Activated T-cell treated with anti-CD3 and anti-CD28 coated beads, Interleukin-2, amount 50 U/mL, for 72 hours (primary cell): Measurements from ENCODE around the gene SLC25A22. TPM values are rescaled to one million over a fixed set of nuclear protein-coding genes. Genes with fewer than 3 reads are reported as not detected.

ENCODE experiments used
- ATAC-seq, 2 donors: fragments of 150-1000 bp; cut with Tn5 transposase; replicated peaks in 1 of 2; 2 replicates each; pipeline ENCODE4 v1.10.0; 2021; ENCODE audit warnings: moderate library complexity in 2 of 2, mild to moderate bottlenecking in 1 of 2
- DNase-seq, 2 donors: peaks; one replicate each; pipeline ENCODE4 v3.0.0; 2021 to 2022; ENCODE audit warnings: mixed read lengths in 1 of 2
- H3K27ac Mint-ChIP-seq: one replicate; pipeline ENCODE4 v1.8.0; 2022; ENCODE audit warnings: mild to moderate bottlenecking, moderate library complexity, mixed read lengths
- H3K27me3 Mint-ChIP-seq: one replicate; pipeline ENCODE4 v1.8.0; 2022; ENCODE audit warnings: low read depth, mixed read lengths
- H3K36me3 Mint-ChIP-seq, 2 donors: one replicate each; pipeline ENCODE4 v1.8.0; 2022; ENCODE audit warnings: mixed read lengths in 2 of 2, mild to moderate bottlenecking in 1 of 2; ENCODE audit not compliant: insufficient read depth in 2 of 2
- H3K4me1 Mint-ChIP-seq: one replicate; pipeline ENCODE4 v1.8.0; 2022; ENCODE audit warnings: low read depth, mixed read lengths
- H3K4me3 Mint-ChIP-seq, 2 donors: one replicate each; pipeline ENCODE4 v1.8.0; 2022; ENCODE audit warnings: mild to moderate bottlenecking in 2 of 2, mixed read lengths in 2 of 2, moderate library complexity in 2 of 2
- H3K9me3 Mint-ChIP-seq, 2 donors: one replicate each; pipeline ENCODE4 v1.8.0; 2022; ENCODE audit warnings: mixed read lengths in 2 of 2
- total RNA-seq, 2 donors: library from RNA; stranded (reverse); gene quantifications; one replicate each; pipeline ENCODE4 v1.2.3, GENCODE V29; 2022

The SLC25A22 gene
- total RNA-seq, 2 donors from 2014 or later = 30.8 to 40.2 TPM

- Mint-ChIP-seq H3K4me3 (no peak overlapping the region), H3K4me1 (peaks cover 19% of the 10 kb centered on the region), H3K36me3 (peaks cover 0 to 4% of the 10 kb centered on the region in 2 donors)
Observed at GRCh38 chr11:769887-770641, 28.0 kb downstream of the SLC25A22 start.

GRCh38 chr11:767238-767637 lies 30.8 kb downstream of the SLC25A22 start:
- H3K4me3 Mint-ChIP-seq = no peak overlapping the region
- no peak overlapping the region for H3K27ac Mint-ChIP-seq
- H3K27me3 Mint-ChIP-seq = no peaks in the 10 kb centered on the region
- H3K4me1 Mint-ChIP-seq = peaks cover 14% of the 10 kb centered on the region
- no peak for ATAC-seq
- DNase-seq = no peak
- H3K9me3 Mint-ChIP-seq = no peaks in the 10 kb centered on the region
- peaks cover 0 to 6% of the 10 kb centered on the region in 2 donors for H3K36me3 Mint-ChIP-seq

More at GRCh38 chr11:769887-770641, 28.0 kb downstream of the SLC25A22 start:
- H3K27me3 Mint-ChIP-seq = no peaks in the 10 kb centered on the region
- no peak for ATAC-seq
- no peaks in the 10 kb centered on the region for H3K9me3 Mint-ChIP-seq
- DNase-seq = no peak
- H3K27ac Mint-ChIP-seq = no peak overlapping the region

DNA sequence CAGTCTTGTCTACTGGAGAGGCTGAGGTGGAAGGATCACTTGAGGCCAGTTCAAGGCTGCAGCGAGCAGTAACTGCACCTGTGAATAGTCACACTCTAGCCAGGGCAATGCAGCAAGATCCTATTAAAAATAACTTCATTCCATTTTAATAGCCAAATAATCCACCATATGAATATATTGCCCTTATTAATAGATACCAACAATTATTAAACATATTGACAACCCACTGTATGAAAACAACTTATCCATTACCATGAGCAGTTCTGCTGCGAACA lies 31.2 kb downstream of the SLC25A22 start:
- Mint-ChIP-seq H3K27ac (no peak overlapping the region), H3K36me3 (peaks cover 0 to 7% of the 10 kb centered on the region in 2 donors), H3K4me1 (peaks cover 14% of the 10 kb centered on the region), H3K27me3 (no peaks in the 10 kb centered on the region), H3K9me3 (no peaks in the 10 kb centered on the region), H3K4me3 (no peak overlapping the region)
- DNase-seq (no peak), ATAC-seq (no peak)

DNA sequence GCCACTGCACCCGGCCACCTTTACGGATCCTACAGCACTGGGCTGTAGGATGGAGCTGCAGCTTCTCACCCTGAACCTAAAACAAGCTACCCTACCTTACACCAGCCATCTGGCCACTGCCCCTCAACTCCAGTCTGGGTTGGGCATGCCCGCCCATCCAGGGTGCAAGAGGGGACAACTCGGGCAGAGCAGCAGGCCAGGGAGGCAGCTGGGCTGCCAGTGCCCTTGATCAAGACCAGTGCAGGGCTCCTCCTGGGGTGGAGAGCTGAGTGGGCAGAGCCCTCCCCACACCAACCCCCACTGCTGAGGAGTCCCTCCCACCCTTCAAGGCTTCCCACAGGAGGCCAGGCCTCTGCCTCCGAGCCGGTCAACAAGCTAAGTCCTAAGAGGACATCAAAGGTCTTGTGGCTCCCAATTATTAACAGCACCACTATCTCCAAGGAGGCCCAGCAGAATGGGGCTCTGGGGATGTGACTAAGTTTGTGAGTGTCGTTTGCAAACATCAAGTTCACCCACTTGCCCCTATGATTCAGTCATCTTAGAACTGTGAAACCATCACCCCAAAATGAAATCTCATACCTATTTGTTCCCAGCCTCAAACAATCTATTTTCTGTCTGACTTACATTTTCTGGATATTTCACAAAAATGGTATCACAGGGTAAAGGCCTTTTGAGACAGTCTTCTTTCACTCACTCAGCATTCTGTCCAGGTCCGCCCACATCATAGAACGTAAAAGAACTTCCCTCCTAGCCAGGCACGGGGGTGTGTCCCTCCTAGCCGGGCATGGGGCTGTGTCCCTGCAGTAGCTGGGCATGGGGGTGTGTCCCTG lies 31.8 kb downstream of the SLC25A22 start:
- no peaks in the 10 kb centered on the region for H3K27me3 Mint-ChIP-seq
- peak overlapping the region; percentile 1 for H3K27ac Mint-ChIP-seq
- no peaks in the 10 kb centered on the region for H3K9me3 Mint-ChIP-seq
- ATAC-seq = peak; percentile 35 to 54
- H3K4me1 Mint-ChIP-seq = peaks cover 14% of the 10 kb centered on the region
- no peak for DNase-seq
- H3K4me3 Mint-ChIP-seq = no peak overlapping the region
- peaks cover 0 to 7% of the 10 kb centered on the region in 2 donors for H3K36me3 Mint-ChIP-seq

DNA sequence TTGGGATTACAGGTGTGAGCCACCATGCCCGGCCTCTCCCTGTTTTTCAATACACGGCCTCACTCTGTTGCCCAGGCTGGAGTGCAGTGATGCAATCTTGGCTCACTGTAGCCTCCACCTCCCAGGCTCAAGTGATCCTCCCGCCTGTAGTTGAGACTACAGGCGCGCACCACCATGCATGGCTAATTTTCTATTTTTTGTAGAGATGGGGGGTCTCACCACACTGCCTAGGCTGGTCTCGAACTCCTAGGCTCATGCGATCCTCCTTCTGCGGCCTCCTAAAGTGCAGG lies 32.3 kb downstream of the SLC25A22 start:
- no peaks in the 10 kb centered on the region for H3K27me3 Mint-ChIP-seq

GRCh38 chr11:765025-765801 lies 32.9 kb downstream of the SLC25A22 start:
- Mint-ChIP-seq H3K4me3 (no peak overlapping the region), H3K27me3 (no peaks in the 10 kb centered on the region), H3K27ac (no peak overlapping the region), H3K9me3 (no peaks in the 10 kb centered on the region), H3K4me1 (peaks cover 15% of the 10 kb centered on the region), H3K36me3 (peaks cover 0 to 6% of the 10 kb centered on the region in 2 donors)
- peak; percentile 66 to 68 for DNase-seq
- peak; percentile 66 to 68 for ATAC-seq

More for the DNA sequence above, 32.3 kb downstream of the SLC25A22 start:
- no peak overlapping the region for H3K27ac Mint-ChIP-seq
- peaks cover 14% of the 10 kb centered on the region for H3K4me1 Mint-ChIP-seq
- ATAC-seq (no peak), DNase-seq (no peak)
- H3K9me3 Mint-ChIP-seq = no peaks in the 10 kb centered on the region
- H3K4me3 Mint-ChIP-seq = no peak overlapping the region
- peaks cover 0 to 7% of the 10 kb centered on the region in 2 donors for H3K36me3 Mint-ChIP-seq

DNA sequence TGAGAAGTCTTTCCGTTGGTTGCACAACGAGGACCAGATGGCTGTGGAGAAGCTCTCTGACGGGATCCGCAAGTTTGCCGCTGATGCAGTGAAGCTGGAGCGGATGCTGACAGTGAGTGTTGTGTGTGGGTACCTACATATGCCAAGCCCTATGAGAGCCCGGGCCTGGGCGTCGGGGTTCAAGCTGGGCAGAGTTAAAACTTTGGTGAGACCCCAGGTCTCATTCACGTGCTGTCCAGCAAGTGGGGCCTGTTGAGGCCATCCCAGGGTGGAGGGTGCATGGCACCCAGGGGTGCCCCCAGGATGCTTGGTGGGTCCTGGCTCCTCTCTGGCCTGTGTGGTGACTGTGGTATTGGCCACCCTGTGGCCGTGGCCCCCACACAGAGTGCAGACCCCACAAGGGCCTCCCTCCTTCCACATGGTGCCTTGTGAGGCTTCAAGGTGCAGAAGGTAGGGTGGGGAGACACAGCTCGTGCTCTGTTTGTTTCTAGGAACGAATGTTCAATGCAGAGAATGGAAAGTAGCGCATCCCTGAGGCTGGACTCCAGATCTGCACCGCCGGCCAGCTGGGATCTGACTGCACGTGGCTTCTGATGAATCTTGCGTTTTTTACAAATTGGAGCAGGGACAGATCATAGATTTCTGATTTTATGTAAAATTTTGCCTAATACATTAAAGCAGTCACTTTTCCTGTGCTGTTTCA lies 33.6 kb downstream of the SLC25A22 start:
- Mint-ChIP-seq H3K4me1 (peaks cover 17% of the 10 kb centered on the region), H3K27me3 (no peaks in the 10 kb centered on the region), H3K36me3 (peaks cover 0 to 10% of the 10 kb centered on the region in 2 donors), H3K9me3 (no peaks in the 10 kb centered on the region), H3K4me3 (no peak overlapping the region), H3K27ac (no peak overlapping the region)
- no peak for DNase-seq
- ATAC-seq = no peak

- ATAC-seq = no peak
Observed at GRCh38 chr11:763549-764321, 34.3 kb downstream of the SLC25A22 start.

DNA sequence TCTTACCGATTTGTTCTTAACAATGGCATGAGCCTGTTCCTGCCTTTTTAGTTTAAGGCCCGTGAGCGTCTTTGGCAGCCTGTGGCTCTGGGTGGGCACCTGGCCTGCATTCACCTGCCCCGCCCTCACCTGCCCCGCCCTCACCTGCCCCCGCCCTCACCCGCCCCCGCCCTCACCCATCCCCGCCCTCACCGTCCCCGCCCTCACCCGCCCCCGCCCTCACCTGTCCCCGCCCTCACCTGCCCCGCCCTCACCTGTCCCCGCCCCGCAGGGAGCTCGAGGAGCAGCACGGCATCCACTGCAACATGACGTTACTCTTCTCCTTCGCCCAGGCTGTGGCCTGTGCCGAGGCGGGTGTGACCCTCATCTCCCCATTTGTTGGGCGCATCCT lies 35.0 kb downstream of the SLC25A22 start:
- H3K4me1 Mint-ChIP-seq = peaks cover 17% of the 10 kb centered on the region
- H3K36me3 Mint-ChIP-seq = peaks cover 0 to 12% of the 10 kb centered on the region in 2 donors
- no peaks in the 10 kb centered on the region for H3K27me3 Mint-ChIP-seq
- no peak overlapping the region for H3K27ac Mint-ChIP-seq
- ATAC-seq = no peak
- H3K9me3 Mint-ChIP-seq = no peaks in the 10 kb centered on the region
- no peak for DNase-seq
- H3K4me3 Mint-ChIP-seq = no peak overlapping the region

More at GRCh38 chr11:763549-764321, 34.3 kb downstream of the SLC25A22 start:
- Mint-ChIP-seq H3K9me3 (no peaks in the 10 kb centered on the region), H3K4me3 (no peak overlapping the region), H3K27ac (no peak overlapping the region), H3K36me3 (peaks cover 0 to 12% of the 10 kb centered on the region in 2 donors), H3K27me3 (no peaks in the 10 kb centered on the region), H3K4me1 (peaks cover 17% of the 10 kb centered on the region)
- no peak for DNase-seq

- no peak overlapping the region for H3K4me3 Mint-ChIP-seq
- no peak for ATAC-seq
- peaks cover 0 to 15% of the 10 kb centered on the region in 2 donors for H3K36me3 Mint-ChIP-seq
- no peak for DNase-seq
- H3K9me3 Mint-ChIP-seq = no peaks in the 10 kb centered on the region
- peaks cover 17% of the 10 kb centered on the region for H3K4me1 Mint-ChIP-seq
- no peak overlapping the region for H3K27ac Mint-ChIP-seq
- no peaks in the 10 kb centered on the region for H3K27me3 Mint-ChIP-seq
Observed at GRCh38 chr11:762421-763072, 35.5 kb downstream of the SLC25A22 start.

GRCh38 chr11:761526-762108 lies 36.5 kb downstream of the SLC25A22 start:
- DNase-seq (no peak), ATAC-seq (no peak)
- peaks cover 0 to 21% of the 10 kb centered on the region in 2 donors for H3K36me3 Mint-ChIP-seq
- no peak overlapping the region for H3K4me3 Mint-ChIP-seq
- no peaks in the 10 kb centered on the region for H3K27me3 Mint-ChIP-seq
- H3K4me1 Mint-ChIP-seq = peaks cover 13% of the 10 kb centered on the region
- H3K27ac Mint-ChIP-seq = no peak overlapping the region
- no peaks in the 10 kb centered on the region for H3K9me3 Mint-ChIP-seq
